K562 (cell line): ENCODE measurements around the gene DNAJC30. TPM values are rescaled to one million over a fixed set of nuclear protein-coding genes. Genes with fewer than 3 reads are reported as not detected.
A peak's percentile ranks its signal among the peaks of the same experiment; 100 is the strongest.

ENCODE experiments used
- BHLHE40 ChIP-seq: IDR thresholded peaks from 2 replicates; pipeline ENCODE4 v1.6.1; 2011; ENCODE audit warnings: low read length, improper control_type of control experiment
- CBX1 ChIP-seq: sonication (generic); IDR thresholded peaks from 2 replicates; pipeline ENCODE4 v1.6.1; 2016; ENCODE audit warnings: antibody characterized with exemption, low read depth, mild to moderate bottlenecking
- CCAR2 ChIP-seq: fragments of 200-400 bp; formaldehyde crosslinking; IDR thresholded peaks from 2 replicates; pipeline ENCODE4 v1.6.1; 2017; ENCODE audit warnings: mild to moderate bottlenecking, low read depth, low read length
- DPF2 ChIP-seq: fragments of 450-650 bp; IDR thresholded peaks from 2 replicates; pipeline ENCODE4 v1.6.1; 2016
- ETV6 ChIP-seq, 3 experiments: fragments of 150-350 bp in 1 of 3; sonication (generic) in 1 of 3; formaldehyde crosslinking in 1 of 3; IDR thresholded peaks; 2 replicates each; pipeline versions ENCODE4 v1.6.1 to v1.8.0; 2014 to 2022; ENCODE audit warnings: borderline replicate concordance in 2 of 3, low read depth in 2 of 3, antibody characterized with exemption in 1 of 3, low read length in 1 of 3, mild to moderate bottlenecking in 1 of 3, missing genetic modification reagents in 1 of 3
- FOXA3 ChIP-seq, 2 experiments: fragments of 450-650 bp in 1 of 2; sonication (generic) in 1 of 2; formaldehyde crosslinking; IDR thresholded peaks in 1 of 2; conservative IDR thresholded peaks in 1 of 2; 2 replicates each; pipeline versions ENCODE4 v1.4.0 to v1.8.0; 2020 to 2022; ENCODE audit warnings: mild to moderate bottlenecking in 2 of 2, missing genetic modification reagents in 1 of 2
- GABPA ChIP-seq: fragments of 200-800 bp; sonication (Bioruptor generic); conservative IDR thresholded peaks from 2 replicates; pipeline ENCODE4 v1.6.1; 2016; ENCODE audit warnings: low read depth, missing genetic modification characterization, missing compliant biosample characterization
- MTF1 ChIP-seq: fragments of 250-450 bp; sonication (Bioruptor Pico); IDR thresholded peaks from 2 replicates; pipeline ENCODE4 v1.9.0; 2021; ENCODE audit warnings: moderate library complexity, mild to moderate bottlenecking, inconsistent platforms, borderline replicate concordance
- NBN ChIP-seq: fragments of 450-650 bp; IDR thresholded peaks from 2 replicates; pipeline ENCODE4 v1.6.1; 2016; ENCODE audit warnings: low read depth, mild to moderate bottlenecking
- PBX2 ChIP-seq, 2 experiments: IDR thresholded peaks in 1 of 2; conservative IDR thresholded peaks in 1 of 2; 2 replicates each; pipeline ENCODE4 v1.6.1; 2016; ENCODE audit warnings: low read depth in 2 of 2, mild to moderate bottlenecking in 1 of 2, missing compliant biosample characterization in 1 of 2, missing genetic modification characterization in 1 of 2, moderate library complexity in 1 of 2
- RAD21 ChIP-seq, 2 experiments: fragments of 250-450 bp in 1 of 2; fragments of 450-650 bp in 1 of 2; sonication (Bioruptor Pico) in 1 of 2; formaldehyde crosslinking in 1 of 2; IDR thresholded peaks in 1 of 2; conservative IDR thresholded peaks in 1 of 2; 2 replicates each; pipeline versions ENCODE4 v1.4.0 to v1.8.0; 2020 to 2022; ENCODE audit warnings: mild to moderate bottlenecking in 2 of 2, moderate library complexity in 1 of 2
- RCOR1 ChIP-seq, 2 experiments: IDR thresholded peaks; 2 replicates each; pipeline ENCODE4 v1.6.1; 2012; ENCODE audit warnings: low read depth in 2 of 2, low read length in 2 of 2, borderline replicate concordance in 1 of 2, improper control_type of control experiment in 1 of 2
- SMAD4 ChIP-seq: fragments of 250-450 bp; sonication (Bioruptor Pico); conservative IDR thresholded peaks from 2 replicates; pipeline ENCODE4 v1.8.0; 2021; ENCODE audit warnings: inconsistent platforms, mild to moderate bottlenecking, moderate library complexity
- TFAM ChIP-seq: fragments of 250-450 bp; sonication (Bioruptor Pico); conservative IDR thresholded peaks from 2 replicates; pipeline ENCODE4 v1.5.0; 2021; ENCODE audit warnings: mild to moderate bottlenecking, moderate library complexity
- ZNF274 ChIP-seq: IDR thresholded peaks from 2 replicates; pipeline ENCODE4 v1.6.1; 2011; ENCODE audit warnings: low read depth, mild to moderate bottlenecking, low read length, moderate library complexity, borderline replicate concordance
- ZNF511 ChIP-seq: sonication (generic); formaldehyde crosslinking; IDR thresholded peaks from 2 replicates; pipeline ENCODE4 v1.8.0; 2022; ENCODE audit warnings: mild to moderate bottlenecking, missing genetic modification reagents
- ZNF696 ChIP-seq: fragments of 250-450 bp; sonication (Bioruptor Pico); conservative IDR thresholded peaks from 2 replicates; pipeline ENCODE4 v1.4.0; 2020; ENCODE audit warnings: mild to moderate bottlenecking, moderate library complexity
- polyA plus RNA-seq, 8 experiments: library from polyadenylated mRNA; depleted of rRNA in 4 of 8; stranded (reverse) in 5 of 8; unstranded in 3 of 8; fragments of >200 nt; fragmentation: Nextera tagmentation in 2 of 8; fragmentation: Illumina TruSeq in 1 of 8; extraction: Ambion mirVana in 2 of 8; extraction: Trizol in 1 of 8; gene quantifications; 2 replicates each; pipeline versions ENCODE4 v1.2.1 to v1.2.3, GENCODE V29; 2011 to 2014; ENCODE audit warnings: inconsistent platforms in 1 of 8, missing spikeins in 1 of 8
- total RNA-seq, 7 experiments: library from RNA; depleted of rRNA in 6 of 7; stranded (reverse); fragments of >200 nt in 6 of 7; fragmentation: Illumina TruSeq in 2 of 7; extraction: Trizol in 2 of 7; gene quantifications; 2 replicates each; pipeline versions ENCODE4 v1.2.1 to v1.2.3, GENCODE V29; 2011 to 2021; ENCODE audit warnings: low replicate concordance in 1 of 7
- TF ChIP-seq, protein P1 (sequence below): IDR thresholded peaks from 3 replicates; pipeline ENCODE4 v1.6.1; 2011; ENCODE audit warnings: borderline replicate concordance, mild to moderate bottlenecking, moderate library complexity; ENCODE audit not compliant: insufficient read length; ENCODE audit errors: extremely low read depth

The DNAJC30 gene
- total and polyA plus RNA-seq, 9 of the 15 experiments (the other 6 are each of a cell fraction or from before 2014, with no cell fraction given) = 1.1 to 11.3 (median 4.6) TPM

DNA sequence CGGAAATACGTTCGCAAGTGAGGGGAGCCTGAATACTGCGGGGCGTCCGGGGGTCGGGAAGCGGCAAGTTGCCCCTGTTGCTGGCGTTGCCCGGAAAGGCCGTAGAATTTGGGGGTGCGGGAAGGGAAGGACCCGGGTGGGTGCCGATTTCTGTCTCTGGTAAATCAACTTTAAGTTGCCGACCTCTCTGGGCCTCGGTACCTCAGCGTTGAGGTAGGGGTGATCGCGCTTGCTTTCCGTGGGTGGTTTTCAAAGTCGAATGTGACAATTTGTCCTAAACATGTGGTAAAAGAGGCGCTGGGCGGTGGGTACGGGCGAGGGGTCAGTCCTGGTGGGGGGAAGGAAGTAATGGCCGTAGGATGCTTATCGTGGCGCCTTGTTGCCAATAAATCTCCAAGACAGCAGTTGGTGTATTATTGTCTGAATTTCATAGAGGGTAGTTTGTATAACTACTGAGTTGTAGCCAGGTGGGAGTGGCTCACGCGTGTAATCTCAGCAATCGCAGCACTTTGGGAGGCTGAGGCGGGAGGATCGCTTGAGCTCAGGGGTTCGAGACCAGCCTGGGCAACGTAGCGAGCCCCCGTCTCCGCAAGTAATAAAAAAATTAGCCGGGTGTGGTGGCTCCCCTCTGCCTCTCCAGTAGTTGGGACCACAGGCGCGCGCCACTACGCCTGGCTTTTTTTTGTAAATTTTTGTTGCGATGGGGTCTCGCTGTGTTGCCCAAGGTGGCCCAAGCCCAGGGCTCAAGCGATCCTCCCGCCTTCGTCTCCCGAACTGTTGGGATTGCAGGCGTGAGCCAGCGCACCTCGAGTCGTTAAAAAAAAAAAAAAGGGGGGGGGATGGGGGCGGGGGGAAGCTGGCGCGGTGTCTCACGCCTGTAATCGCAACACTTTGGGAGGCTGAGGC is 788 bp upstream of the DNAJC30 start (continued):
- TF ChIP-seq TFAM (no peak), ZNF511 (no peak), PBX2 (CRISPR knock-in tag; IDR thresholded peaks at IDR 0.05; ENCODE audit: low read depth) (no peak), PBX2 (tag; conservative IDR thresholded peaks at IDR 0.05; ENCODE audit: low read depth) (peak; percentile 67; the same call in 1 of the 2 replicates), ZNF274 (no peak), RAD21 (CRISPR knock-in tag; conservative IDR thresholded peaks at IDR 0.05 in 1 of 2, IDR thresholded peaks at IDR 0.05 in 1 of 2) (no peak), RCOR1 (IDR thresholded peaks at IDR 0.05; ENCODE audit: borderline replicate concordance in 1 of 2, low read depth in 2 of 2, low read length in 2 of 2) (peak in 1 of 2 experiments; percentile 68; a peak in 2 of 4 replicates), BHLHE40 (no peak), GABPA (tag) (0 out of 2 replicates have a peak, but pooled peaks have one; percentile 26), ZNF696 (CRISPR knock-in tag) (no peak), MTF1 (CRISPR knock-in tag) (no peak), FOXA3 (CRISPR knock-in tag; conservative IDR thresholded peaks at IDR 0.05 in 1 of 2, IDR thresholded peaks at IDR 0.05 in 1 of 2) (peak in 1 of 2 experiments; percentile 55; a peak in 1 of 4 replicates), CBX1 (peak; percentile 21; the same call in 1 of the 2 replicates), ETV6 (IDR thresholded peaks at IDR 0.05; ENCODE audit: borderline replicate concordance in 1 of 2, low read depth in 2 of 2, low read length in 1 of 2) (0 out of 4 replicates have a peak, but pooled peaks of 1 of the 2 experiments have one; percentile 14), ETV6 (CRISPR knock-in tag; IDR thresholded peaks at IDR 0.05; ENCODE audit: borderline replicate concordance) (no peak), CCAR2 (no peak), NBN (0 out of 2 replicates have a peak, but pooled peaks have one; percentile 8), DPF2 (peak; percentile 48; the same call in 1 of the 2 replicates), SMAD4 (CRISPR knock-in tag) (0 out of 2 replicates have a peak, but pooled peaks have one; percentile 6)
- TF ChIP-seq, protein P1, sequence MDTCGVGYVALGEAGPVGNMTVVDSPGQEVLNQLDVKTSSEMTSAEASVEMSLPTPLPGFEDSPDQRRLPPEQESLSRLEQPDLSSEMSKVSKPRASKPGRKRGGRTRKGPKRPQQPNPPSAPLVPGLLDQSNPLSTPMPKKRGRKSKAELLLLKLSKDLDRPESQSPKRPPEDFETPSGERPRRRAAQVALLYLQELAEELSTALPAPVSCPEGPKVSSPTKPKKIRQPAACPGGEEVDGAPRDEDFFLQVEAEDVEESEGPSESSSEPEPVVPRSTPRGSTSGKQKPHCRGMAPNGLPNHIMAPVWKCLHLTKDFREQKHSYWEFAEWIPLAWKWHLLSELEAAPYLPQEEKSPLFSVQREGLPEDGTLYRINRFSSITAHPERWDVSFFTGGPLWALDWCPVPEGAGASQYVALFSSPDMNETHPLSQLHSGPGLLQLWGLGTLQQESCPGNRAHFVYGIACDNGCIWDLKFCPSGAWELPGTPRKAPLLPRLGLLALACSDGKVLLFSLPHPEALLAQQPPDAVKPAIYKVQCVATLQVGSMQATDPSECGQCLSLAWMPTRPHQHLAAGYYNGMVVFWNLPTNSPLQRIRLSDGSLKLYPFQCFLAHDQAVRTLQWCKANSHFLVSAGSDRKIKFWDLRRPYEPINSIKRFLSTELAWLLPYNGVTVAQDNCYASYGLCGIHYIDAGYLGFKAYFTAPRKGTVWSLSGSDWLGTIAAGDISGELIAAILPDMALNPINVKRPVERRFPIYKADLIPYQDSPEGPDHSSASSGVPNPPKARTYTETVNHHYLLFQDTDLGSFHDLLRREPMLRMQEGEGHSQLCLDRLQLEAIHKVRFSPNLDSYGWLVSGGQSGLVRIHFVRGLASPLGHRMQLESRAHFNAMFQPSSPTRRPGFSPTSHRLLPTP = peak; percentile 66
